GM19193 (cell line): ENCODE results near the gene GSTA4.

Experiments
- POLR2A ChIP-seq: IDR thresholded peaks from 4 replicates; pipeline ENCODE4 v1.6.1; 2011; ENCODE audit not compliant: insufficient read depth, insufficient read length; ENCODE audit errors: extremely low read depth

GSTA4 gene

DNA sequence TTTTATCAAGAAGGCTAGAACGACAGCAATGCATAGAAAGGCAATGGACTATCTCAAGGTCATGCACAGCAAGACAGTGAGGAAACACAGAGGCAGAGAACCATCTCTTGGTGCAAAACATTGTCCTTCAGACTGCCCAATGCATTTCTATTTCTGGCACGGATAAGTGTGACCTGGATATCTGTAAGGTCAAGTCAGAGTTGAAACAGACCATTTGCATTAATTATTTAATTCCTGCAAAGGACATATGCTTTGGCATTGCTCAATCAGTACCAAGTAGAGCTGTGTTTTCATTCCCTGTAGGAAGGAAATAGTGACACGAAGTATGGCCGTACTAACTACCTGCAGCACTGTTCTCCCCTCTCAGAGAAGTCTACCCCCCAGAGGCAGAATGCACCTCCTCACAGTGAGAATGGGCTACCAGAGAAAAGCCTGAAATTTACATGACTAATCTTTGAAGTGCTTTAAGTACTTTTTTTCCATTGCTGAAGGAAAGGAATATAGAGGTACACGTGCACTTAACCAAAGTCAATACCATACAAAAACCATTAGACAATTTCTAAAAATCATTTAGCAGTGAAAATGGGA is 32.1 kb upstream of the GSTA4 start:
- TF ChIP-seq POLR2A = no peak

DNA sequence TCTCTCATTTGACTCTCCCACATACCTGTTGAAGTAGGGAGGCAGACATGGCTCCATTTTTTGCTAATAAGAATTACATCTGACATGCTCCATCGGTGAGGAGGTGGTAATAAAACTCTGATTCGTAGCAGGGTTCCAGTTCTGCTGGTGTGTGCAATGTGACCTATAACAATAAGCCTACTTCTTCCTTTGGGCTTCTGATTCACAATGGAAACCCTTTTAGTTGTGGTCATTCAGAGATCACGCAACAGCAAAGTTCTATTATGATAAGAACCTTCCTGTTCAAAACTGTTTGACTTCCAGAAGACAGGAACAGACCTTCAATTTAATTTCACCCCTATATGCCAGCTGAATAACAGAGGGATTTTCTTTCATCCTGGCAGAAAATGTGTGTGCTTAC is 31.4 kb upstream of the GSTA4 start:
- no peak for TF ChIP-seq POLR2A

DNA sequence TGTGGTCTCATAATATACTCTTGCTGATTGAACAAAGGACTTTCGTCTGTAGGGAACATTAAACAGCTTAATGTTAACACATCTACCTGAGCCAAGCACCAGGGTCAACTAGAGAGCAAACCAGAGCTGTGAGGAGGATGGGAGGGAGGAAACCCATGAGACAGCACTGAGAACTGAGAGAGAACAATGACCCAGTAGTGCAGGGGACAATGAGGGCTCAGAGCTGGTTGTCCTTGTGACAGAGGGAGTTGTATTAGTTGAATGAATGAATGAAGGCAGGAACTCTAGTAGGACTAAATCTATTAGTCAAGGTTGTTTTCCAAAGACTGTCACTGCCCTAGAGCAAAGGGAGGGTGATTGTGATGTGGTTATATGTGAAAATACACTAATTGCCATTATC is 28.2 kb upstream of the GSTA4 start:
- no peak for TF ChIP-seq POLR2A

DNA sequence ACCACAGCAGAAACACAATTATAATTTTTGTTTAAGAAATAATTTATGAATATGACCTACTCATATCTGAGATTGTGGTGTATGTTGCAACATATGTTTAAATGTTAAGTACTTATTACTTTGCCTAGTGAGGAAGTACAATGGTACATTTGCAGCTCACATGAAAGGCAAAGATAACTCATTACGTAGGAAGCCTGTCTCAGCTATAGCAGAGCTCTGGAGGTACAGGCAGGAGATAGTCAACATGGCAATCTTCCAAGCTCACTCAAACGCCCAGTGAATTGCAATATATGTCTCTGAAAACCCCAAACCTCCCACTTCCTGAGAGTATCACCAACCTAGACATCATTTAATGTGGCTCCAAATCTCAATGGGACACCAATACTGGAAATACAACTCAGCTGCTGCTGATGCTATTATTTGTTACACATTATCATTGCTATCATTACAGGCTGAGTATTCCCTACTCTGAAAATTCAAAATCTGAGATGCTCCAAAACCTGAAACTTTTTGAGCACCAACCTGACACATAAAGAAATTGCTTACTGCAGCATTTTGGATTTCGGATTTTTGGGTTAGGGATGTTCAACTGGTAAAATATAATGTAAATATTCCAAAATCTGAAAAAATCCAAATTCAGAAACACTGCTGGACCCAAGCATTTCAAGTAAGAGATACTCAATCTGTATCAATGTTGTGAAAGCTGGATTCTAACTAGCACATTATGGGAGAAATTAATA is 25.1 kb upstream of the GSTA4 start:
- TF ChIP-seq POLR2A = no peak

DNA sequence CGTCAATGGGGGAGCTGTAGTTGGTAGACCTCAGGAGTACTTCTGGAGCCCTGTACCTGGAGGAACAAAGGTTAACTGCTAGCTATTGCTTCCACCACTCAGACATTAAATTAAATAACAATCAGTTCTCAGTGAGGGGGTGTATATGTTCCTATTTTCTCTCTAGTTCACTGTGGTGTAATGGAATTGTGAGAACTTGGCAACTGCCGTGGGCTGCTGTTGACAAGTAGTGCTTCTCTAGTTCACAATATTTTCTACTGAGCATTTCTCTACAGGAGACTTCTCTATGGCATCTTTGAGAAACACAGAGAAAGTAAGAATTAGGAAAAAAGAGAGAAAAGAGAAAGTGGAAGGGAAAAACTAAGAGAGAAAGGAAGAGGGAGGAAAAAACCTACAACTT is 23.4 kb upstream of the GSTA4 start:
- TF ChIP-seq POLR2A = no peak

DNA sequence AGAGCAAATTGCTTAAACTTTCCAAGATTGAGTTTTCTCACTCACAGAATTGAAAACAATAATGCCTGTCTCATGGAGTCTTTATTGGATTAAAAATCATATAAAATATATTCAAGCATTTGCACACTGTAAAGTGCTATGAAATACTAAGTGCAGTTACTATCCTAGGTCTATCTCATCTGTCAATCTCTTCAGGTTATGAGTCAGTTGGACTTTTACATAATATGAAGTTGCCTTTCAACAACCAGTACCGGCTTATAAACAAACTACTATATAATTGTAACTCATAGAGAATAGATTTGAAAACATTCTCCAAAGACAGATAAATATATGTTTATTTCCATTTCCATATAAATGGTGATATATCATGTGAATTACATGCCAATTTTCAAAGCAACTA is 20.4 kb upstream of the GSTA4 start:
- no peak for TF ChIP-seq POLR2A

DNA sequence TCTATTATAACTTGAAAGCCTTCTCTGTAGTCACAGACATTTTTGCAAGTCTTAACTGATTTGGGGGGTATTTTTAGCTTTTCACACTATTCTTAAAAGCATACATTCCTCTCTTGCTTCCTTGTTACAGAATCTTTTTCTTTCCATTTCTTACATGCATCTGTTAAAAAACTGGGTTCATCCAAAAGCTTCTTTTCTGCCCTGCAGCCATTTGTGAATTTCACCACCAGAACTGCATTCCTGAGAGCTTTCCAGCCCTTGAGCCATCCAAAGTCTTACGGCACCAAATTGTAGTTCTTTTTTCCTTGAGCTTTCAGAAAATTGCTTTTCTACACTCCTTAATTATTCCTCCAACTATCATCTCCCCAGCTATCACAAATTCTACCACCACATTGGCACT is 19.7 kb upstream of the GSTA4 start:
- TF ChIP-seq POLR2A = no peak

DNA sequence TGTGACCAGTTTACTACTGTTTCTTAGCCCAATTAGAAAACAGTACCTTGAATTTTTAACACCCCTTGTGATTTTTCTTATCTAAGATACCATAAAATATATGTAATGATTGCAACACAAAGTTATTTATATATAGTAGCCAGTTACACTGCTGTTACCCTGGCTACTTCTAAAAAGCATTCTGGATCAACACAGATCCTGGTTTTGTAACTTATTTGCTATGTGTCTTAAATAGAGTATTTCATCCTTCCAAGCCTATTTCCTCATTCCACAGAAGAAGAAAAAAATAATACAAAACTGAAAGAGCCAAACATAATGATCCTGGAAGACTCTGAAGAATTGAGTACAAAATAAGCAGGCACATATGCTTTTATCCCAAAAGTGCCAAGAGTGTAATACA is 19.0 kb upstream of the GSTA4 start:
- TF ChIP-seq POLR2A = no peak

DNA sequence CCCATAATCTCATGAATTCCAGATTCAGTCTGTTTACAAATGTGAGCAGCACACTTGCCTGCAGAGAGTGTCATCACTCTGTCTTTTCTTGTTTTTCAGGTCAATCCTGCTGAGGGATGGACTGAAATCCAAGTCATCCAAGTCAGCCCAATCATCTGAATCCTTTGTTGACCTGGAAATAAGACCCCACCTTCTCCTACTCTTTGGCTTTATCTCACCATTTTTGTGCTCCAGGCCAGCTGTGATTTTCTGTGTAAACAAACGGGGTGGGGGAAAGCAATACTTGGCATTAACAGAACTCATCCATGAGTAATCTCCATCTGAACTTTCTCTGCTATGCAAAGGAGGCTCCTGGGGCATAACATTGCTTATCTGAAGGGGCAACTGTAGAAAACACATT is 16.9 kb upstream of the GSTA4 start:
- no peak for TF ChIP-seq POLR2A

DNA sequence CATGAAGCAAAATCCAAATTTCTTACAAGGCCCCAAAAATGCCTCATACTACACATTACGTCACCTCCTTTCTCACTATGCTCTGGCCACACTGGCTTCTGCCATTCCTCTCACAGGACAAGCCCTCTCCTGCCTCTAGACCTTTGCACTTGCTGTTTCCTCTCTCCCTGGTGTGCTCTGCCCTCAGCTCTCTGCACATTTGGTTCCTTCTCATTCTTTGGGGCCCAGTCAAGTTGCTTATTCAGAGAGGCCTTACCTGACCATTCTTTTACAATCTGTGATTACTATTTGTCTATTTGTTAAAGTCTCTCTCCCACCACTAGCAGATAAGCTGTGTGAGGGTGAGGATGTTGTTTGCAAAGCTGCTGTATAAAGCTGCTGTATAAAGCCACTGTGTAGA is 15.4 kb upstream of the GSTA4 start:
- no peak for TF ChIP-seq POLR2A

DNA sequence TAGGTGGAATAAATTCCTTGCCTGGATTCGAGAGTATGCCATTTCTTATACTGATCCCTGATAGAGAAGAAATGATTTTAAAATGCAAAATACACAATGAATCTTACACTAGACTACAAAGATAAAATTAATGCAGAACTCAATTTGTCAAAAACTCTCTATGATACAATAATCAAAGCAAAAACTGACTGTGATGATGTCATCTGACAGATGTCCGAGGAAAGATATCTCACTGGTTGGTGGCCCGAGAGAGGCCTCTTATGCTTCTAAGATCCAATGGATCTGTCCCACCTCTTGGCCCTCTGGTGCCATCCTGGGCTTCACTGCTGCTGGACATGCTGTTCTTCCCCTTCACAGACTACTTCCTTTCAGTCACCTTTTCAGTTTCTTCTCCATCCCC is 14.4 kb upstream of the GSTA4 start:
- no peak for TF ChIP-seq POLR2A

DNA sequence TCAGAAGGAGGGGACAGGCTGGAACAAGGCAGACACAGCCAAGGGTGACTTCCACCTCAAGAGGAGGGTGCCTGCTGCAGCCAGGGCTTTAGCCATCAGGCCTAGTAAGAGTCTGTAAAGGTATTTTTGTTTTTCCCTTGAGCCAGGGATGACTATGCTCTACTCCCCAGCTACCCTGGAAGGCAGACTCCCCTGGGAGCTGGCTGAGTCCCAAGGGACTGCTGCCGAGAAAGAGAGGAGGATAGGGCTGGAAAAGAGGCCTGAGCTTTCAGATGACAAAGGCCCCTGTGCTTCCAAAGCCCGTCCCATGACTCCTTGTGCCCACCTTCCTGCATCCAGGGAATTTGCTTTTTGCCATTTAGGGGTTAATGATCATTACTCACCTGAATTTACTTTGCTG is 14.0 kb upstream of the GSTA4 start:
- TF ChIP-seq POLR2A = no peak

DNA sequence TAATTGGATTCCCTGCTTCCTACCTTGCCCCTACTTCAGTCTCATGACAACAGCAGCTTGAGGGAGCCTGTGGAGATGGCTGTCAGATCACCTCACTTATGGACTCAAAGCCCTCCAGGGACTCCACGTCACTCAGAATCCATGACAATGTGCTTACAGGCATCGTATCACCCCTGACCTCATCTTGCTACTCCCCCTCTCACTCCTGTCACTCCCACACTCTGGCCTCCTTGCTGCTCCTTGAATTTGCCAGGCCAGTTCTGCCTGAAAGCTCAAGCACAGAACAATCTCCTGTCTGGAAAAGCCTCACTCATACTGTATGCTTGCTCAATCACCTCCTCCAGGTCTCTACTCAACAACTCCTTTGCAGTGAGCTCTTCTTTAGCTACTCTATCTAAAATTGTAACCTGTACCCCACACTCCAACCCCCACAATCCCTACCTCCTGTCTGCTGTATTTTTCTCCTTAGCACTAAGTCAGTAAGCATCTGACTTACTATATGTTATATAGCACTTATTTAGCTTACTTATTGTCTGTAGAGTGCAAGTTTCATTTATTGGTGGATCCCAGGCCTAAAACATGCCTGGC is 10.7 kb upstream of the GSTA4 start:
- TF ChIP-seq POLR2A = no peak

DNA sequence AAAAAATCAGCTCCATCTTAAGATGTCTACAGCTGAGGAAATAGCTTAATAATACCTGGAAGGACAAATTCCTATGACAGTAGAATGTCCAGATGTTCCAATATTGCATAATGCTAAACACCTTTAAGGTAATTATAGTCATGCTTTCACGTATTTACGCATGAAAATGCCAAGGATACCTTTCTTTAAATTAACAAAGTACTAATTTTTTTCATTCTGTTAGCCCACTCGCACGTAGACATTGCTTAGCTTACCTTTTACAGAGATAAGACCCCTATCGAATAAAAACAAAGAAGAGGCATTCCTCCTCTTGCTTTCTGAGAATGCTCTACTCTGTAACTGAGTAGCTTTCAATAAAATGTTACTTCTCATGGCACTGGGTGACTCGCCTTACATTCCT is 4.4 kb upstream of the GSTA4 start:
- no peak for TF ChIP-seq POLR2A

DNA sequence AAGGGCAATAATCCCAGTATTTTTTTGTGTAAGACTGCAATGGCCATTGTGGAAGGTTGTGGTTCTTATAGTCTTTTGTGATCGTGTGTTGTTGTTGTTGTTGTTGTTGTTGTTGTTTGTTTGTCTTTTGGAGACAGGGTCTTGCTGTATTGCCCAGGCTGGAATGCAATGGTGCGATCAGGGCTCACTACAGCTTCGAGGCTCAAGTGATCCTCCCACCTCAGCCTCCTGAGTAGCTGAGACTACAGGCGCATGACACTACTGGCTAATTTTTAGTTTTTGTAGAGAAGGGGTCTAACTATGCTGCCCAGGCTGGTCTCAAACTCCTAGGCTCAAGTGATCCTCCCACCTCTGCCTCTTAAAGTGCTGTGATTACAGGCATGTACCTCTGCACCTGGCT is 3.5 kb upstream of the GSTA4 start:
- no peak for TF ChIP-seq POLR2A

DNA sequence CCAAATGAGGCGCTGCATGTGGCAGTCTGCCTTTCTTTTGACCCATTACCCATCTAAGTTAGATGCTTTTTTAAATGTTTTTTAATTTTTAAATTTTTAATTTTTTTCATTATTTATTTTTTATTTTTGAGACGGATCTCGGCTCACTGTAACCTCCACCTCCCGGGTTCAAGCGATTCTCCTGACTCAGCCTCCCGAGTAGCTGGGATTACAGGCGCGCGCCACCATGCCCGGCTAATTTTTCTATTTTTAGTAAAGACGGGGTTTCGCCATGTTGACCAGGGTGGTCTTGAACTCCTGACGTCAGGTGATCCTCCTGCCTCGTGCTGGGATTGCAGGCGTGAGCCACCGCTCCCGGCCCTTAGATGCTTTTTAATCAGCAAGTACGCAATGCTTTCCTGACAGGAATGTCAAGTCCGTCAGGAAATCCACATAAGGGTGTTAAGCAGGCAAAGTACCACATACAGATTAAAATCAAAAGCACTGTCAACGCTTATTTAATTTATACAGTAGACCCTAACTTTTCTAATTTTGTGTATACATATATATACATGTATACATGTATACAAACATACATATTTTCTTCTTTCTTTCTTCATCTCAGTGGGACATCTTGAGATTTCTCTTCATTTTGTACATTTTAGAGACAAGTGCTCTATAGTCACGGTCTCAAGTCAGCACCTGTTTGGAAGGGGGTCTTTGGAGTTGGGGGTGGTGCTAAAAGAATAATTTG is 995 bp upstream of the GSTA4 start:
- peak; percentile 16 for TF ChIP-seq POLR2A
